ENCODE measurements around the gene OSBPL2.

Gene OSBPL2

GRCh38 chr20:62222972-62223371 is 15.3 kb upstream of the OSBPL2 start:
- DNase-seq, result no peak

GRCh38 chr20:62223571-62223970 is 14.8 kb upstream of the OSBPL2 start:
- no peak for DNase-seq

- DNase-seq, result no peak
Measured at GRCh38 chr20:62224113-62224855, 14.0 kb upstream of the OSBPL2 start.

DNA sequence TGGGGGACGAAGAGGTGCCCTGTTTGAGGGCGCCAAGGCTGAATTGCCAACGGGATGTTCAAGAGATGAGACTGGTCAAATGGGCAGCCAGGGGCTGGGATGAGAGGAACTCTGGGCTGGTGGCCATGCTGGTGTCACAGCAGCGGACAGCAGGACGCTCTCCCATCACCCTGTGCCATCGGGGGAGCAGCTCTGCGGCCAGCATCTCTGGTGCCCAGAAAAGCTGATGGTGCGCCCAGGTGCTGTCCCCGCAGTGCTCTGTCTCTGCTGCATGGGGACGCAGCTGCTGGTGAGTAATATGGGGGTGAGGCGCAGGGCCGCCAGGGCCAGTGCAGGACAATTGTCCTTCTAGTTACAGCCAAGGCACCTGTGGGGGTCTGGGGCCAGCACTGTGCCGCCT is 13.3 kb upstream of the OSBPL2 start:
- no peak for DNase-seq

GRCh38 chr20:62225820-62226635 is 12.3 kb upstream of the OSBPL2 start:
- no peak for DNase-seq

GRCh38 chr20:62226707-62227590 is 11.4 kb upstream of the OSBPL2 start:
- DNase-seq, result no peak

DNA sequence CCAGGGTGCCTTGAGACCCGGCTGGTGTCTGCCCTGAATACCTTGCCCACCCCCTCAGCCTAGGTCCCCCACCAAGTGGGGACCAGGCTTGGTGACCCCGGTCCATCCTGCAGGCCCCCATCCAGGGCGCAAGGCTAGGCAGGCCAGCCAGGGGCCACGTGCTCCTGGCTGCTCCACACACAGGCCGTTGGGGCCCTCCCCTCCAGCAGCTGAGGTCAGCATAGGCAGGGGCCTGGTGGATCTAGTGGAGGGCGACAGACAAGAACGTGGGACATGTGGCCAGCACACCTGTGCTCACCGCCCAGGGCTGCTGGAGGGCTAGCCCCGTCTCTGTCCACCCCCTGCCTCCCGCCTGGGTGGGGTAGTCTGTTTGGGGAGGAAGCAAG is 10.7 kb upstream of the OSBPL2 start:
- no peak for DNase-seq

GRCh38 chr20:62227977-62228958 is 10.1 kb upstream of the OSBPL2 start:
- no peak for DNase-seq

GRCh38 chr20:62228982-62229545 is 9.3 kb upstream of the OSBPL2 start:
- DNase-seq, result no peak

GRCh38 chr20:62229667-62230066 is 8.7 kb upstream of the OSBPL2 start:
- DNase-seq, result no peak

DNA sequence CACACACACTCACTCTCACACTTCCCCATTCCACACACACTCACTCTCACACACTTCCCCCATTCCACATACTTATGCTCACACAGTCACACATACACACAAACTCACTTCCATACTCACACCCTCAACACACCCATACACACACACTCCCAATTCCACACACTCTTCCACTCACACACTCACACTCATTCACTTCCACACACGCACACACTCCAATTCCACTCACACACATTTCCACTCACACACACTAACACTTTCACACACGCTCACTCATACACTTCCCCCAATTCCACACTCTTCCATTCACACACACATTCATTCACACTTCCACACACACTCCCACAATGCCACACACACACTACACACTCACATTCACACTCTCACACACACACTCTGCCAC is 8.0 kb upstream of the OSBPL2 start:
- no peak for DNase-seq

DNA sequence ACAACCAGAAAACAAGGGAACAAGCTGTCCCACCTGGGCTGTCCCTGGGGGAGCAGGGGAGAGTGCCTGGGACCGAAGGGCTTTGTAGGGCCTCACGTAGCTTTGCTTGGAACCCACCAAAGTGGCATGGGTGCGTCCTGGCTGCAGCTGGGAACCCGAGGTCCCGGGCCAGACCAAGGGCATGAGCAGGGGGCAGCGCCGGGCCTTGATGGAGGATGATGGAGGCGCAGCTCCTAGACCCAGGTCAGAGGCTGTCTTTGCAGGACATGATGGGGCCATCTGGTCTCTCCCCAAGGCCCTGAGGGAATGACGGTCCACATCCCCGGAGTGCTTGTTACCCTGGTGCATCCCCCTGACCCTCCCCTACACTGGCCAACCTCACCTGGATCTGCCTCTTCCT is 7.6 kb upstream of the OSBPL2 start:
- DNase-seq, result no peak

DNA sequence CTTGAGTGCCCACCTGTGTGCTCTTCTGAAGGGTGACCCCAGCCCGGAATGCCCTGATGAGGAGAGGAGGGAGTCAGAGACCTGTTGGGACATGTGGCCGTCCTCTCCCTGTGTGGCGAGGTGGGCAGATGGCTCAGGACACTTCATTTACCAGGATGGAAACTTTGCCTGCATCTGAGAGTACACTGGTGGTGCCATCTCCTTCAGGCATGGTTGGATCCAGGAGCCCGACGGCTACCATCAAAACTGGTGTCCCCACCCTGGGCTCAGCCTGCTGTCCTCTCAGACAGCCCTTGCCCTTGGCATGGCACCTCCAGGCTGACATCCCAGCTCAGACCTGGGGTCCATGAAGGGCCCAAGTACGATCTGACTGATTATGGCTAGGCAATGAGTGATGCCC is 7.0 kb upstream of the OSBPL2 start:
- DNase-seq, result no peak

- DNase-seq, result no peak
Measured at GRCh38 chr20:62232194-62232593, 6.1 kb upstream of the OSBPL2 start.

GRCh38 chr20:62232770-62233645 is 5.3 kb upstream of the OSBPL2 start:
- DNase-seq, result no peak

GRCh38 chr20:62233684-62234083 is 4.6 kb upstream of the OSBPL2 start:
- no peak for DNase-seq

GRCh38 chr20:62234339-62234738 is 4.0 kb upstream of the OSBPL2 start:
- DNase-seq, result no peak

- no peak for DNase-seq
Measured at GRCh38 chr20:62235001-62235776, 3.1 kb upstream of the OSBPL2 start.

- DNase-seq, result no peak
Measured at GRCh38 chr20:62235777-62236157, 2.6 kb upstream of the OSBPL2 start.

DNA sequence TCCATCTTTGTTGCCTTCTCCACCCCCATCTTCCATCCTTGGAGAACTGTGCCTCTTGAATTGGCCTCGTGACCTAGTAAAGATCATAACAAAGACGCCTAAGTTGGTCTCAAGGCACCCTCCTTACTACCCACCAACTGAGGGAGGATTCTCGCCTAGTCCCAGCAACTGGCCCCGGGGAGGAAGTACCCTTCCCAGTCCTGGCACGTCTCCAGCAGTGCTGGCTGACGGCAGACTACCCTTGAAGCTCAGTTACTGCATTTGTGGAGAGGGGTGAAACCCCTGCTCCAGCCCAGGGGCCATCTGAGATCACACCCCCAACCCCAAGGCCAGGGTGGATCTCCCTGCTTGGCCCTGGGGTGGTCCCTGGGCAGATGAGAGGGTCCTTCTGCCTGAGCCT is 2.1 kb upstream of the OSBPL2 start:
- DNase-seq, result no peak

Measured in CD4-positive, alpha-beta T cell treated with Interleukin-6 for 4 hours (primary cell).